B cell (primary cell): ENCODE measurements around the gene NKAIN2.

Experiments
- CTCF ChIP-seq: fragments of 200-600 bp; IDR thresholded peaks from one replicate; pipeline ENCODE4 v1.8.0; 2022; ENCODE audit warnings: antibody characterized with exemption, mild to moderate bottlenecking
- EZH2 ChIP-seq: IDR thresholded peaks from 2 replicates; pipeline ENCODE4 v1.6.1; 2012; ENCODE audit warnings: borderline replicate concordance, low read depth, mild to moderate bottlenecking, moderate library complexity, low read length; ENCODE audit not compliant: insufficient read depth, poor library complexity, severe bottlenecking

- TF ChIP-seq CTCF = no peak
- no peak for TF ChIP-seq EZH2
These were observed 97.8 kb downstream of the NKAIN2 start for GRCh38 chr6:123901436-123901835.
